ENCODE data around the gene ITIH5.

DNA sequence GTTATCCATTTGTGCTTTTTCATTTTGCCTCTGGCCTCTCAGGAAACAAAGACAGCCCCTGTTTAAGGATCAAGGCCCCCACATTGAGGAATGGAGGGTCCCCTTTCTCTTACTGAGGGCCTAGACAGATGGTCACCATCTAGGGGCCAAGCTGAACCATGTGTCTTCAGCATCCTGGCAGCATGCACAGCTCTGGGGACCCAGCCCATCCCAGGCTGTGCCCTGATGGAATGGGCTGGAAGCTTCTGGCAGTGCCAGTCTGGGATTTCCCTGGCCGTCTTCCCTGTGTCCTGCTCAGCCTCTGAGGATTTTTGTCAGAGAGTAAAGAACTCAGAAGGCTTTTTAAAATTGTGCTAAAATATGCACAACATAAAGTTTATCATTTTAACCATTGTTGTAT lies 116.8 kb downstream of the ITIH5 start:
- no peak for TF ChIP-seq HDGF (IDR thresholded peaks at IDR 0.05; ENCODE audit: borderline replicate concordance)
- no peak for TF ChIP-seq ZNF384 (IDR thresholded peaks at IDR 0.05)
- TF ChIP-seq FOXA1 (IDR thresholded peaks at IDR 0.05), result no peak
- TF ChIP-seq ELF4 (IDR thresholded peaks at IDR 0.05), result no peak
- TF ChIP-seq SUZ12 (IDR thresholded peaks at IDR 0.05), result no peak
- TF ChIP-seq SP1 (IDR thresholded peaks at IDR 0.05), result no peak
- no peak for TF ChIP-seq FOXM1 (IDR thresholded peaks at IDR 0.05; ENCODE audit: borderline replicate concordance)
- no peak for TF ChIP-seq L3MBTL2 (conservative IDR thresholded peaks at IDR 0.05)
- no peak for TF ChIP-seq NFRKB (IDR thresholded peaks at IDR 0.05)
- TF ChIP-seq, protein P1, sequence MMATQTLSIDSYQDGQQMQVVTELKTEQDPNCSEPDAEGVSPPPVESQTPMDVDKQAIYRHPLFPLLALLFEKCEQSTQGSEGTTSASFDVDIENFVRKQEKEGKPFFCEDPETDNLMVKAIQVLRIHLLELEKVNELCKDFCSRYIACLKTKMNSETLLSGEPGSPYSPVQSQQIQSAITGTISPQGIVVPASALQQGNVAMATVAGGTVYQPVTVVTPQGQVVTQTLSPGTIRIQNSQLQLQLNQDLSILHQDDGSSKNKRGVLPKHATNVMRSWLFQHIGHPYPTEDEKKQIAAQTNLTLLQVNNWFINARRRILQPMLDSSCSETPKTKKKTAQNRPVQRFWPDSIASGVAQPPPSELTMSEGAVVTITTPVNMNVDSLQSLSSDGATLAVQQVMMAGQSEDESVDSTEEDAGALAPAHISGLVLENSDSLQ (IDR thresholded peaks at IDR 0.05), result no peak
- no peak for TF ChIP-seq TARDBP (IDR thresholded peaks at IDR 0.05)
- no peak for TF ChIP-seq BHLHE40 (IDR thresholded peaks at IDR 0.05; ENCODE audit: borderline replicate concordance)
- no peak for TF ChIP-seq CTBP1 (IDR thresholded peaks at IDR 0.05; ENCODE audit: borderline replicate concordance)

Measured in HEK293T (cell line).